Coronary artery (tissue), 2 donors: ENCODE data around the gene STX4.

Source experiments
- DNase-seq: peaks from one replicate; pipeline ENCODE4 v3.0.0-alpha.2; 2017; ENCODE audit warnings: low spot score
- H3K27ac ChIP-seq, 2 donors: fragments of 200-600 bp; sonication (generic); one replicate each; pipeline ENCODE4 v1.5.1; 2016 to 2019
- H3K4me3 ChIP-seq: fragments of 200-600 bp; sonication (generic); 2 replicates; pipeline ENCODE4 v1.5.1; 2016; ENCODE audit warnings: mild to moderate bottlenecking, moderate library complexity
- TF ChIP-seq, protein P1 (sequence below): fragments of 200-600 bp; sonication (generic); IDR thresholded peaks from one replicate; pipeline ENCODE4 v1.5.1; 2019; ENCODE audit warnings: antibody characterized with exemption

STX4 gene, protein sequence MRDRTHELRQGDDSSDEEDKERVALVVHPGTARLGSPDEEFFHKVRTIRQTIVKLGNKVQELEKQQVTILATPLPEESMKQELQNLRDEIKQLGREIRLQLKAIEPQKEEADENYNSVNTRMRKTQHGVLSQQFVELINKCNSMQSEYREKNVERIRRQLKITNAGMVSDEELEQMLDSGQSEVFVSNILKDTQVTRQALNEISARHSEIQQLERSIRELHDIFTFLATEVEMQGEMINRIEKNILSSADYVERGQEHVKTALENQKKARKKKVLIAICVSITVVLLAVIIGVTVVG

DNA sequence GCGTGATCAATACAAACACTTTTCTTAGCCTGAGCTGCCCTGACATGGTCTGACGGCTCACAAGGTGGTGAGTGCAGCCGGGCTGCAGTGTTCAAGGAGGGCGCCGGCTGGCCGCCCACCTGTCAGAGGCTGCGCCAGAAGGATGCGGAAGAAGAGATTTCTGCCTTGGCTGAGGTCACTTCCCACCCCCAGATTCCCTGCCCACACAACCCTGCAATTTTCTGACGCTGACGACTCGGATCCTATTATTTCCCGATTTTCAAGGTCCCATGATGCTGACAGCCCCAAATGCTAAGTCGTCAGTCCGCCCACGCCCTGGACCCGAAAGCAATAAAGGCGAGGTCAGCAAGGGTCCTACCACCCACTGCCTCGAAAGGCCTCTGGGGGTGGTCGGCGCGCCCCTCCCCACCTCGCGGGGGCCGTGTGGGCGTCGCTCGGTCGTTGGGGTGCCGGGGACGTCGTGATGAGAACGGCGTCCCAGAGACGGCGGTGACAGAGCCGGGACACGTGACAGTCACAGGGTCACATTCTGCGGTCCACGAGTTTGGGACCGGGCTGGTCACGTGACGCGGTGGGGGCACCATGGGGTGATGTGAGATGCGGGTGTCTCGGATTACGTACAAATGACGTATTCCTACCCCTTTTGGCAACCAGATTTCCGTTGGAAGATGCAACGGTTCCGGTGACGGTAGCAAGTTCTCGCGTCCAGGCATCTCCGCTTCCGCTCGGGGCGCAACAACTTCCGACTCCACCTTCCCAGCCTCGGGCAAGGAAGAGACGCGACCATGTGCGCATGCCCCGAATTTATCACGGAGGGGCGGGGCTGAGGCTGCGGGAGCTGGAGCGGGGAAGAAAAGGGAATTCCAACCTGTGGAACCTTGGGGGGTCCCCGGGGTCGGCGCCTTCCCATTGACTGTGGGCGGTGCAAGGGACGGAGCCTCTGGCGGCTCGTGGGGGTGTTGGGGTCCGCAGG is at the start of gene STX4:
STX4 (plus strand) TSS at position 823 of the 973 bp plus-strand sequence. CDS start 248 bp downstream, outside the sequence.
- TF ChIP-seq, protein P1, sequence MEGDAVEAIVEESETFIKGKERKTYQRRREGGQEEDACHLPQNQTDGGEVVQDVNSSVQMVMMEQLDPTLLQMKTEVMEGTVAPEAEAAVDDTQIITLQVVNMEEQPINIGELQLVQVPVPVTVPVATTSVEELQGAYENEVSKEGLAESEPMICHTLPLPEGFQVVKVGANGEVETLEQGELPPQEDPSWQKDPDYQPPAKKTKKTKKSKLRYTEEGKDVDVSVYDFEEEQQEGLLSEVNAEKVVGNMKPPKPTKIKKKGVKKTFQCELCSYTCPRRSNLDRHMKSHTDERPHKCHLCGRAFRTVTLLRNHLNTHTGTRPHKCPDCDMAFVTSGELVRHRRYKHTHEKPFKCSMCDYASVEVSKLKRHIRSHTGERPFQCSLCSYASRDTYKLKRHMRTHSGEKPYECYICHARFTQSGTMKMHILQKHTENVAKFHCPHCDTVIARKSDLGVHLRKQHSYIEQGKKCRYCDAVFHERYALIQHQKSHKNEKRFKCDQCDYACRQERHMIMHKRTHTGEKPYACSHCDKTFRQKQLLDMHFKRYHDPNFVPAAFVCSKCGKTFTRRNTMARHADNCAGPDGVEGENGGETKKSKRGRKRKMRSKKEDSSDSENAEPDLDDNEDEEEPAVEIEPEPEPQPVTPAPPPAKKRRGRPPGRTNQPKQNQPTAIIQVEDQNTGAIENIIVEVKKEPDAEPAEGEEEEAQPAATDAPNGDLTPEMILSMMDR, result no peak

DNA sequence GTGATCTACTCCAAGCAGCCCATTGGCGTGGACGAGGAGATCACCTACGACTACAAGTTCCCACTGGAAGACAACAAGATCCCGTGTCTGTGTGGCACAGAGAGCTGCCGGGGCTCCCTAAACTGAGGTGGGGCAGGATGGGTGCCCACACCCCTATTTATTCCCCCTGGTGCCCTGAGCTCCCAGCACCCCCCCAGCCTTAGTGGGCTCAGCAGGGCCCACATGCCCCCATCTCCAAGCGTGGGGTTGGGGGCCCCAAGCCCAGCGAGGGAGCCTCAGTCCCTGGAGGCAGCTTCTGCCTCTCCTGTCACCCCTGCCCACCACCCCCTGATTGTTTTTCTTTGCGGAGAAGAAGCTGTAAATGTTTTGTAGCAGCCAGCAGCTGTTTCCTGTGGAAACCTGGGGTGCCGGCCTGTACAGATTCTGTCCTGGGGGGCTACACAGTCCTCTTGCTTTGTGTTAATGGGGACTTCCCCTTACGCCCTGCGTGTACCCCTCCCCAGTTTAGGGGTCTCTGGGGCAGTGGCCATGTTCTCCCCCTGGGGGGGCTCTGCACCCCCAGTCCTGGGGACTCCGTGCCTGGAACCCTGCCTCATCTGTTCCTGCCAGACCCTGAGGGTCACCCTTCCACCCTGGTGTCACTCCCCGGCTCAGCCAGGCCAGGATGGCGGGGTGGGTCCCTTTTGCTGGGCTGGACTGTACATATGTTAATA is 49.3 kb upstream of the STX4 start:
- TF ChIP-seq, protein P1, result no peak
- DNase-seq, result no peak
- H3K4me3 ChIP-seq, result no peak overlapping the region
- peak overlapping the region in 1 of 2 donors; percentile 82 for H3K27ac ChIP-seq

More for the DNA sequence above, at the start of gene STX4:
- Histone ChIP-seq H3K27ac (peak within 1 kb of the TSS; percentile 92 to 95), H3K4me3 (peak within 1 kb of the TSS; percentile 85)
- peak; percentile 99 for DNase-seq

DNA sequence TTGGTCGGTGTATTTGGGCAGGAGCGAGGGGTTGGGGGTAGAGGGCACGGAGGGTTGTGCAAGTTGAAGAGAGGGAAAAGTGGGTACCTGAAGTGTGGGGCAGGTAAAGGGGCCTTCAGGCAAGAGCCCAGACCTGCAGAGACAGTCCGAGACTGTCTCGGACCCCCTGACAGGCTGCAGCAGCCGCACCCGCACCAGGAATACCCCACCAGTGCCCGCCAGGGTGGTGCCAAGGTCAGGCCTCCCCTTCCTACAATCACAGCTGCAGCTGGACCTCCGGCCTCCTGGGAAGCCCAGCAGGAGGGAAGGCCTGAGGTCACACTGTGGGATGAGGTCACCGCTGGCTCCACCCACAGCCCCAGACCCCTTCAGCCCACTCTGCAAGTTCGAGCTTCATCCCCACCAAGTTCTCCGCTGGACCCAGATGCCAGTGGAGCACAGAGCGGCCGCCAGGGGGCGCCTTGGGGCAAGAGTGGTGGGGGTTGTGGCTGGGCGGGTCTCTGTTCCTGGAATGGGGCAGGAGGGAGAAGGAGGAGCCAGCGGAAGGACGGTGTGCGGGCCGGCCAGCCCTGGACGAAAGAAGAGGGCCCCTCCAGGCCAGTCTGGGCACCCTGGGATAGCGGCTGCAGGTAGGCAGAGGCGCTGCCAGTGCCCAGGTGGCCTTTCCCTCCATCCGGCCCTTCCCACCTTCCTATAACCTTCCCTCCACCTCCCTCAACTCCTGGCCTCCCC is 48.5 kb upstream of the STX4 start, which contains the start of gene HSD3B7:
HSD3B7 (plus strand) TSS at position 539 of the 732 bp plus-strand sequence. CDS start 452 bp downstream, outside the sequence.
- TF ChIP-seq, protein P1, result peak; percentile 98
- peak; percentile 91 for DNase-seq
- H3K4me3 ChIP-seq, result peak within 1 kb of the TSS; percentile 75
- peak within 1 kb of the TSS; percentile 37 to 82 for H3K27ac ChIP-seq

DNA sequence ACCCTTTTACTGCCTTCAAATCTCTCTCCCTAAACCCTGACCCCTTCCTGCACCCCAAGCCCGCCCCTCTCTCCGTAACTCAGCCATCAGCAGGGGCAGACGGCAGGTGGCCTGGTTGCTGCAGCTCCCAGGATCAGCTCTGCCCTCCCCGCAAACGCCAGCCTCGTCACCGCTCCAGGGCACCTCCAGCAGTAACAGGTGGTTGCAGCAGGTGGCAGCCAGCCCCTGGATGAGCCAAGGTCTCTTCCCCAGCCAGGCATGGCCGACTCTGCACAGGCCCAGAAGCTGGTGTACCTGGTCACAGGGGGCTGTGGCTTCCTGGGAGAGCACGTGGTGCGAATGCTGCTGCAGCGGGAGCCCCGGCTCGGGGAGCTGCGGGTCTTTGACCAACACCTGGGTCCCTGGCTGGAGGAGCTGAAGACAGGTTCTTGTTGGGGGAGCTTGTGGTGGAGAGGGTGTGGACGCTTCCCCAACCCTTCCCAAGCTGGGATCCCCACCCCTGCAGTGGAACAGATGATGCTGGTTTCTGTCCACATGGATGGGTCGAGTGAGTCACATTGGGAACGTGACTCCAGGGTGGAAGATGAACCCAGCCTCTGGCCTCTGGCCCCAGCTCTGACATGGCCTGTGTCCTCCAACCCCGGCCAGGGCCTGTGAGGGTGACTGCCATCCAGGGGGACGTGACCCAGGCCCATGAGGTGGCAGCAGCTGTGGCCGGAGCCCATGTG is 47.8 kb upstream of the STX4 start:
- Histone ChIP-seq H3K4me3 (peak overlapping the region; percentile 75), H3K27ac (peak overlapping the region; percentile 37 to 82)

DNA sequence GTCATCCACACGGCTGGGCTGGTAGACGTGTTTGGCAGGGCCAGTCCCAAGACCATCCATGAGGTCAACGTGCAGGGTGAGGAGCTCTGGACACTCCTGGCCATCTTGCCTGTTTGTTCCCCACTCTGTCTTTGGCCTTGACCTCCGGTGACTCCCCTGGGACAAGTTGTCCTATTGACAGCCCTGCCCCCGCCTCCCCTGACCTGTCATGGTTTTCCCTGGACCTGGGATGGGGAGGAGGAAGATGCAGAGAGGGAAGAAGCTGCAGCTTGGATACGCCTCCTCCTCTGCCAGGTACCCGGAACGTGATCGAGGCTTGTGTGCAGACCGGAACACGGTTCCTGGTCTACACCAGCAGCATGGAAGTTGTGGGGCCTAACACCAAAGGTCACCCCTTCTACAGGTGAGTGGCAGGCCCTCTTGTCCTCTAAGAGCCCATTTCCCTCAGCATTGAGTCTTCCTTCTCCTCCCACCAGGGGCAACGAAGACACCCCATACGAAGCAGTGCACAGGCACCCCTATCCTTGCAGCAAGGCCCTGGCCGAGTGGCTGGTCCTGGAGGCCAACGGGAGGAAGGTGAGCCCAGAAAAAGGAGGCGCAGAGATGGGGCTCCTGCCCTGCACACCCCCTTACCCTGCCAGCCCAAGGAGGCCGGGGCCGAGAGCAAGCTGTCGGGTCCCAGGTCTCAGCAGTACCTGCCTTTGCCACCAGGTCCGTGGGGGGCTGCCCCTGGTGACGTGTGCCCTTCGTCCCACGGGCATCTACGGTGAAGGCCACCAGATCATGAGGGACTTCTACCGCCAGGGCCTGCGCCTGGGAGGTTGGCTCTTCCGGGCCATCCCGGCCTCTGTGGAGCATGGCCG is 47.0 kb upstream of the STX4 start:
- Histone ChIP-seq H3K27ac (peak overlapping the region in 1 of 2 donors; percentile 82), H3K4me3 (peak overlapping the region; percentile 75)
- DNase-seq, result no peak
- TF ChIP-seq, protein P1, result no peak

More for the DNA sequence above, 47.8 kb upstream of the STX4 start:
- TF ChIP-seq, protein P1, result no peak
- DNase-seq, result no peak
